Naive B cell (primary cell): ENCODE results near the gene CEACAM21. TPM values are rescaled to one million over a fixed set of nuclear protein-coding genes. Genes with fewer than 3 reads are reported as not detected.
A peak's percentile ranks its signal among the peaks of the same experiment; 100 is the strongest.
"Not testable (repeated sequence)": the region's sequence is repeated elsewhere in the genome, so short reads cannot be mapped to it uniquely, and the experiment has no call there.

Experiments used
- ATAC-seq, 2 donors: fragments of 150-1000 bp; cut with Tn5 transposase; 2 replicates each; pipeline ENCODE4 v1.10.0; 2021; ENCODE audit warnings: low read depth in 2 of 2, mild to moderate bottlenecking in 2 of 2, moderate library complexity in 2 of 2
- DNase-seq: peaks from one replicate; pipeline ENCODE4 v3.0.0; 2022
- H3K27ac Mint-ChIP-seq, 6 donors: one replicate each; pipeline ENCODE4 v1.8.0; 2020 to 2022; ENCODE audit warnings: mild to moderate bottlenecking in 6 of 6, mixed read lengths in 6 of 6, moderate library complexity in 5 of 6, inconsistent platforms in 2 of 6
- H3K27me3 Mint-ChIP-seq, 3 donors: one replicate each; pipeline ENCODE4 v1.8.0; 2021 to 2022; ENCODE audit warnings: mixed read lengths in 3 of 3, mild to moderate bottlenecking in 1 of 3
- H3K36me3 Mint-ChIP-seq, 2 donors: one replicate each; pipeline ENCODE4 v1.8.0; 2020 to 2022; ENCODE audit warnings: mixed read lengths in 2 of 2, inconsistent platforms in 1 of 2, mild to moderate bottlenecking in 1 of 2
- H3K4me1 Mint-ChIP-seq, 3 donors: one replicate each; pipeline ENCODE4 v1.8.0; 2020 to 2022; ENCODE audit warnings: mixed read lengths in 3 of 3, inconsistent platforms in 1 of 3, mild to moderate bottlenecking in 1 of 3, moderate library complexity in 1 of 3
- H3K4me3 Mint-ChIP-seq, 8 donors: one replicate each; pipeline ENCODE4 v1.8.0; 2020 to 2022; ENCODE audit warnings: mild to moderate bottlenecking in 8 of 8, mixed read lengths in 8 of 8, moderate library complexity in 8 of 8, inconsistent platforms in 2 of 8
- H3K9me3 Mint-ChIP-seq, 7 donors: one replicate each; pipeline ENCODE4 v1.8.0; 2020 to 2022; ENCODE audit warnings: mixed read lengths in 7 of 7, mild to moderate bottlenecking in 5 of 7, inconsistent platforms in 2 of 7, moderate library complexity in 1 of 7
- polyA plus RNA-seq, 6 donors: library from polyadenylated mRNA; unstranded; fragments of 300-500 nt; fragmentation: Illumina TruSeq; gene quantifications; one replicate each; pipeline ENCODE4 v1.2.3, GENCODE V29; 2021; ENCODE audit warnings: low read depth in 6 of 6

Gene CEACAM21
- polyA plus RNA-seq, 6 donors from 2014 or later, result 7.1 to 57.2 (median 20.0) TPM

DNA sequence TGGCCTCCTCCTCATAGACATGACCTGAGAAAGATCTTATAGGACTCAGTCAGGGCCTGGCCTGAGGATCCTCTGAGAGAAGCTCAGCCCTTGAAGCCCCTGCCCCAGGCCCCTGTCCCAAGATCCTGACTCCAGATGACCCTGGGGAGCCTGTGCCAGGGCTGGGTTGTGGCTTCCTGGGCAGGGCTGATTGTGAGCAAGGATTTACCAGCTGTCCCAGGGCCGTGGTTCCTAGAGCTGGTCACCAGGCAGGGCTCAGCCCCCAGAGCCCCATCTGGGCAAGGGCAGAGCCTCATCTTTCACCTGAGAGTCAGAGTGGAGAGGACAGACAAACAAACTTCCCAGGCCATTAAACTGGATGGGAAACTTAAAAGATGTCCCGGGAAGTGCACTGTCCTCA is 1.9 kb downstream of the CEACAM21 start:
- Mint-ChIP-seq H3K4me3 (peak overlapping the region in 3 of 8 donors; percentile 25 to 36 (median 26)), H3K27ac (peak overlapping the region in 2 of 6 donors; percentile 14 to 31), H3K27me3 (no peaks in the 10 kb centered on the region), H3K9me3 (peaks cover 0 to 23% (median 13%) of the 10 kb centered on the region in 7 donors), H3K36me3 (peaks cover 26 to 28% of the 10 kb centered on the region in 2 donors), H3K4me1 (peaks cover 22 to 39% (median 28%) of the 10 kb centered on the region in 3 donors)
- DNase-seq (no peak), ATAC-seq (no peak)

DNA sequence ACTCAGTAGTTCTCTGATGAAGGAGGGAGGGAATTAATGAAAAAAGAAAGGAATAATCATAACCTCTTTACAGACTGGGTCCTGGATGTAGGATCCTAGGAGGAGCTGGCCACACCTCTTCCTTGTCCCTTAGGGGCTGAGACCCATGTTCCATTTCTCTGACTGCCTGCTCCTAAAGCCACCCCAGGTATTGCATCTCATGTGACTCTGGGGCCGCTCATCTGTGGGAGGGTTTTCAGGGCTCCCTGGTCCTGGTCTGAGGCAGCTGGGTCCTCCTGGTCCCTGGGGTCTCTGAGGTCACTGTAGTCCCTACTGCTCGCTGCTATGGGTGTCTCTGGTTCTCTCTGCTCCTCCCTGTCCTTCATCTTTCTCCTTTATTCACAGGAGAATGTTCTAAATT is 2.9 kb downstream of the CEACAM21 start:
- no peak for ATAC-seq
- Mint-ChIP-seq H3K4me1 (peaks cover 22 to 39% (median 28%) of the 10 kb centered on the region in 3 donors), H3K36me3 (peaks cover 36 to 39% of the 10 kb centered on the region in 2 donors), H3K27me3 (no peaks in the 10 kb centered on the region), H3K27ac (peak overlapping the region in 2 of 6 donors; percentile 11 to 80), H3K4me3 (peak overlapping the region in 2 of 8 donors; percentile 32 to 45), H3K9me3 (peaks cover 0 to 30% (median 14%) of the 10 kb centered on the region in 7 donors)
- no peak for DNase-seq

DNA sequence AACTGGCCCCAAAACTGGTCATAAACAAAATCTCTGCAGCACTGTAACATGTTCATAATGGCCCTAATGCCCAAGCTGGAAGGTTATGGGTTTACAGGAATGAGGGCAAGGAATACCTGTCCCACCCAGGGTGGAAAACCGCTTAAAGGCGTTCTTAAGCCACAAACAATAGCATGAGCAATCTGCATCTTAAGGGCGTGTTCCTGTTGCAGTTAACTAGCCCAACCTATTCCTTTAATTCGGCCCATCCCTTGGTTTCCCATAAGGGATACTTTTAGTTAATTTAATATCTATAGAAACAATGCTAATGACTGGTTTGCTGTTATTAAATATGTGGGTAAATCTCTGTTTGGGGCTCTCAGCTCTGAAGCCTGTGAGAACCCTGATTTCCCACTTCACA is 5.1 kb downstream of the CEACAM21 start:
- not testable (repeated sequence) for H3K27ac Mint-ChIP-seq

DNA sequence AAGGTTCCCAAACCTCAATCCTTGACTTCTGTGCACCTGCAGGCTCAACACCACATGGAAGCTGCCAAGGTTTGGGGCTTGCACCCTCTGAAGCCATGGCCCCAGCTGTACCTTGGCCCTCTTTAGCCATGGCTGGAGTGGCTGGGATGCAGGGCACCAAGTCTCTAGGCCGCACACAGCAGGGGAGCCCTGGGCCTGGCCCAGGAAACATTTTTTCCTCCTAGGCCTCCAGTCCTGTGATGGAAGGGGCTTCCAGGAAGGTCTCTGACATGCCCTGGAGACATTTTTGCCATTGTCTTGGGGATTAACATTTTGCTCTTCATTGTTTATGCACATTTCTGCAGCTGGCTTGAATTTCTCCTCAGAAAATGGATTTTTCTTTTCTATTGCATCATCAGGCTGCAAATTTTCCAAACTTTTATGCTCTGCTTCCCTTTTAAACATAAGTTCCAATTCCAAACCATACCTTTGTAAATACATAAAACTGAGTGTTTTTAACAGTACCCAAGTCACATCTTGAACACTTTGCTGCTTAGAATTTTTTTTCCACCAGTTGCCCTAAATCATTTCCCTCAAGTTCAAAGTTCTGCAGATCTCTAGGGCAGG is 6.7 kb downstream of the CEACAM21 start:
- H3K4me3 Mint-ChIP-seq, ATAC-seq, H3K27me3 Mint-ChIP-seq, DNase-seq: not testable (repeated sequence)
- Mint-ChIP-seq H3K4me1 (peaks cover 0 to 13% (median 4%) of the 10 kb centered on the region in 3 donors), H3K9me3 (peaks cover 0 to 30% (median 14%) of the 10 kb centered on the region in 7 donors), H3K27ac (peak overlapping the region in 1 of 6 donors; percentile 49), H3K36me3 (peaks cover 36 to 61% of the 10 kb centered on the region in 2 donors)

More for the DNA sequence above, 5.1 kb downstream of the CEACAM21 start:
- not testable (repeated sequence) for H3K4me3 Mint-ChIP-seq, DNase-seq, ATAC-seq, H3K27me3 Mint-ChIP-seq
- Mint-ChIP-seq H3K9me3 (peaks cover 0 to 30% (median 14%) of the 10 kb centered on the region in 7 donors), H3K36me3 (peaks cover 36 to 61% of the 10 kb centered on the region in 2 donors), H3K4me1 (peaks cover 13 to 29% (median 20%) of the 10 kb centered on the region in 3 donors)

DNA sequence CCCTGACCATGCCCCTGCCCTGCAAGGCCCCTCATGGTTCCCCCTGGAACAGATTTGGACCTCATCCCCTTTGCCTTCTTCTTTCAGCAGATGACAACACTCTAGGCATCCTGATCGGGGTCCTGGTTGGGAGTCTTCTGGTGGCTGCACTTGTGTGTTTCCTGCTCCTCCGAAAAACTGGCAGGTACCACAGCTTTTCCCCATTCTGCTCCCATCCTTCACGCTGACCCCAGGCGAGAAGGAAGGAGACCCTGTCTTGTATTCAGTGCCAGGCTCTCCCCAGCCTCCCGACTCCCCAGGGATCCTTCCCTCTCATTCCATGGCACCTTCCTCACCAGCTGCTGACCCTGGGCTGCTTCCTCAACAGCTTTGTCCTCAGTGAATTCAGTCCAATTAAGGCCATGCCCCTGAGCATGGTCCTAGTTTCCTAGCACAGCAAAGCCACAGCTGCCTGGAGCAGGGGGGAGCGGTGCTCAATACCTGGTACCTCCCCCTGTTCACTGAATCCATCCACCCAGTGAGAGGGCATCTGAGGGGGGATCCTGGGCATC is 8.4 kb downstream of the CEACAM21 start:
- Mint-ChIP-seq H3K27me3 (no peaks in the 10 kb centered on the region), H3K9me3 (peaks cover 0 to 30% (median 14%) of the 10 kb centered on the region in 7 donors), H3K36me3 (peaks cover 42 to 78% of the 10 kb centered on the region in 2 donors), H3K4me1 (peaks cover 0 to 1% (median under 1%) of the 10 kb centered on the region in 3 donors), H3K4me3 (peak overlapping the region in 1 of 8 donors; percentile 64), H3K27ac (no peak overlapping the region)
- ATAC-seq, result no peak
- no peak for DNase-seq

DNA sequence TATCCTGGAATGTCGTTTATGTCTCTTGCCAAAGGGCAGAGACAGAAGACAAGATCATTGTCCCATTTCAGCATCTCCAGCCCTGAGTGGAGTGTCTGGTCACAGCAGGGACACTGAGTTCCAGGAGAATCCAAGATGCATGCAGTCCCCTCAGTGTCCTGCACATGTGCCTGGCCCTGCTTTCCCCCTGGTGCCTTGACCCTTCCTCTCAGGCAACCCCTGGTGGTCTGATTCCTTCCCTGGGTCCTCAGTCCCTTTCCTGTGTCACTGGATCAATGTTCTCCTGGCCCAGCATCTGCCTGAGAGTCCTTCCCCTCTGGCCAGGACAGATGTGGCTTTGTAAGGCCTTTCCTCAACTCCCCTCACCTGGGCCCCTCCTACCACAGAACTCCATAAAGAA is 9.0 kb downstream of the CEACAM21 start:
- H3K4me1 Mint-ChIP-seq, result peaks cover 0 to 5% (median 0%) of the 10 kb centered on the region in 3 donors
- H3K9me3 Mint-ChIP-seq, result peaks cover 0 to 30% (median 14%) of the 10 kb centered on the region in 7 donors
- H3K27ac Mint-ChIP-seq, result peak overlapping the region in 1 of 6 donors; percentile 20
- peaks cover 42 to 80% of the 10 kb centered on the region in 2 donors for H3K36me3 Mint-ChIP-seq
- ATAC-seq (no peak), DNase-seq (no peak)
- H3K4me3 Mint-ChIP-seq, result no peak overlapping the region
- no peaks in the 10 kb centered on the region for H3K27me3 Mint-ChIP-seq

DNA sequence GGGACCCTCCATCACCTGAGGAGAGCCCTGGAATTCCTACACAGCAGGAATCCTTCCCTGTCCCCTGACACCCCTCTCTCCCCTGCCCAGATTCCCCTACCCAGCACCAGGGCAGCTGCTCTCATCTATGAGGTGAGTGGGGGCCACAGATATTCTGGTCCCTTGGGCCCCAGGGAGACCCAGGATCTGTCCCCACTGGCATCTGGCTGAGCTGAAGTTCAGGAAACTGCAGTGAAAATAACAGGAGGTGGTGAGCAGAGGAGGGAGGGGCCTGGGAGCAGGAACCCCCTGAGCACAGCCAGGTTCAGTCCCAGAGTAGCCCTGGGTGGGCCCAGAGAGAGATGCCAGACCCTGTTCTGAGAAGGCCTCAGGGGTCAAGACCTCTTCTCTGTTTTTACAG is 10.1 kb downstream of the CEACAM21 start:
- no peak overlapping the region for H3K27ac Mint-ChIP-seq
- H3K9me3 Mint-ChIP-seq, result peaks cover 0 to 23% (median 14%) of the 10 kb centered on the region in 7 donors

DNA sequence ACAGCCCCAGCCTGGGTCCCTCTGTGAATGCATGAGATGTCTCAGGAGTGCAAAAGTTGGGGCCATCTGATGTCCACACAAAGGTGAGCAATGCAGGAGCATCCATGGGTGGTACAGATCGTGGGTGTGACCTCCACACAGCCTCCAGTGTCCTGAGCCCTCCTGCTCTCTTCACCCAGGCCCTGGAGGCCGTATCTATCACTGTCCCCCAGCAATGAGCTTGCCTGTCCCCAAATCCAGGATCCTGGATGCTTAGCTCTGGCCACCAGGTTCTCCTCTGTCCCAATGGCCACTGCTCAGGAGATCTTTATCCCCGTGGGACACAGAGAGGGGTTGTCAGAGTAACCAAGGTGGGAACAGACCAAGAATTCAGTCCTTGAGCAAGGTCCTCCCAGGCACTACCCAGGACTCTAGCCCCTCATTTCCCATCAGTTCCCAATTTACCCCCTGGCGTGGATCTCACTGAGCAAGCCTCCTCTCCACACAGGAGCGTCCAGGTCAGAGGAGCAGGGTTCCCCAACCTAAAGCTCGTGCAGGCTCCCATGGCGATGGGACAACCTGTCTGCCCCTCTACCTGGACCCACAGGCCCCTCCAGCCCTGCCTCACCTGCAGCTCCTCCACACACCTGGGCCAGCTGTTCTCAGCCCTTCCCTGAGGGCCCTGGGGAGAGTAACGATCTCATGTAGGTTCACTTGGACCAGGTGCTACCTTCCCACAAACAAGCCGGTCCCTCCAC is 11.3 kb downstream of the CEACAM21 start:
- H3K4me3 Mint-ChIP-seq, result no peak overlapping the region
- H3K27ac Mint-ChIP-seq, result no peak overlapping the region
- H3K36me3 Mint-ChIP-seq, result peaks cover 21 to 59% of the 10 kb centered on the region in 2 donors

More for the DNA sequence above, 10.1 kb downstream of the CEACAM21 start:
- peaks cover 33 to 71% of the 10 kb centered on the region in 2 donors for H3K36me3 Mint-ChIP-seq
- no peaks in the 10 kb centered on the region for H3K27me3 Mint-ChIP-seq
- H3K4me3 Mint-ChIP-seq, result peak overlapping the region in 1 of 8 donors; percentile 64
- DNase-seq (no peak), ATAC-seq (no peak)
- peaks cover 0 to 5% (median 0%) of the 10 kb centered on the region in 3 donors for H3K4me1 Mint-ChIP-seq

DNA sequence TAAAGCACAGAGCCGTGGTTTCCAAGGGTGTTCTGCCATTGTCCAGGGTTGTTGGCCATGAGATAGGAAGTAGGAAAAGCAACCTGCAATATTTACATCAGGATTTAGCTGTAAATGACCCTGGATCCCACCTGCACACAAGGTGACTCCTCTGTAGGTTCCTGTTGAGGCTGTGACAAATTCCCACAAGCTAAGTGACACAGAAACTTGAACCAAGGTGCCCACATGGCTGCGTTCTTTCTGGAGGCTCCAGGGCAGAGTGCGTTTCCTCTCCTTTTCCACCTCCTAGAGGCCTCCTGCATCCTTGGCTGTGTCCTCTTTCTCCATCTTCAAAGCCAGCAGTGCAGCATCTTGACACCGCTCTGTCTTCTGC is 11.9 kb downstream of the CEACAM21 start:
- DNase-seq, result no peak
- no peak overlapping the region for H3K4me3 Mint-ChIP-seq
- peaks cover 0 to 7% (median 2%) of the 10 kb centered on the region in 7 donors for H3K9me3 Mint-ChIP-seq
- H3K27me3 Mint-ChIP-seq, result peaks cover 0 to 14% (median 0%) of the 10 kb centered on the region in 3 donors
- H3K36me3 Mint-ChIP-seq, result peaks cover 17 to 54% of the 10 kb centered on the region in 2 donors
- H3K27ac Mint-ChIP-seq, result peak overlapping the region in 1 of 6 donors; percentile 79
- ATAC-seq, result no peak
- peaks cover 0 to 8% (median 0%) of the 10 kb centered on the region in 3 donors for H3K4me1 Mint-ChIP-seq

More for the DNA sequence above, 11.3 kb downstream of the CEACAM21 start:
- Mint-ChIP-seq H3K9me3 (peaks cover 0 to 11% (median 4%) of the 10 kb centered on the region in 7 donors), H3K4me1 (peaks cover 0 to 6% (median 0%) of the 10 kb centered on the region in 3 donors), H3K27me3 (peaks cover 0 to 8% (median 0%) of the 10 kb centered on the region in 3 donors)
- ATAC-seq, result no peak
- no peak for DNase-seq

DNA sequence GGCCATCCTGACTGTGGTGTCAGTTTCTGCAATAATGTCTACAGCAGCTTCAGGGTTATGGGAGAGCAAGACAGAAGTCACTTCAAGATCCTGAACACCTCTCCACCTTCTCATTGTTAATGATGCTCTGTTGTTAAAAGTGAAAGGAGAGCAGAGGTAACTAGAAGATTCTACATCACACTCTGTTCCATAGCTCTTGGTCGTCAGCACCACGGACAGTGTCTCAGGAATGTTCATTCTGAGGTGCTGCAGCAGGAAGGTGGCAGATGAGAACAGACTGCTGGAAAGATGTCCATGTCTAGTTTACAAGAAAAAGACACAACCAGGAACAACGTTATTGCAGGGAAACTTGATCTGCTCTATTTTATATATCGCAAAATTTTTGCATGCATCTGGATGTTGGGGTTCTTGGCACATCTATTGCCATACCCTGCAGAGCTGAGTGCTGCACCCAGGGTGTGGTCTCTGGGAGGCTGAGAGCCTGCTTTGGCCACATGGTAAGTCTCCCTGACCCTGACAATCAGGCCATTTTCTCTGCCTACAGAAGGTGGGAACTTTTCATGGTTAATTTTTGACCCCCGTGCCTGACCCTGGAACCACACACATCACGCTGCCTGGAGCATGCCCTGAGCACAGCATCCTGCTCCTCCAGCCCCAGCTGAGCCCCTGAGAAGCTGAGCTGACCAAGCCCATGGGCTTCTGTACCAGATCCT is 12.7 kb downstream of the CEACAM21 start:
- Mint-ChIP-seq H3K9me3 (no peaks in the 10 kb centered on the region), H3K27ac (no peak overlapping the region), H3K4me1 (peaks cover 0 to 8% (median 0%) of the 10 kb centered on the region in 3 donors), H3K36me3 (peaks cover 9 to 45% of the 10 kb centered on the region in 2 donors), H3K4me3 (no peak overlapping the region), H3K27me3 (peaks cover 0 to 19% (median 4%) of the 10 kb centered on the region in 3 donors)
- ATAC-seq, result no peak
- DNase-seq, result no peak

DNA sequence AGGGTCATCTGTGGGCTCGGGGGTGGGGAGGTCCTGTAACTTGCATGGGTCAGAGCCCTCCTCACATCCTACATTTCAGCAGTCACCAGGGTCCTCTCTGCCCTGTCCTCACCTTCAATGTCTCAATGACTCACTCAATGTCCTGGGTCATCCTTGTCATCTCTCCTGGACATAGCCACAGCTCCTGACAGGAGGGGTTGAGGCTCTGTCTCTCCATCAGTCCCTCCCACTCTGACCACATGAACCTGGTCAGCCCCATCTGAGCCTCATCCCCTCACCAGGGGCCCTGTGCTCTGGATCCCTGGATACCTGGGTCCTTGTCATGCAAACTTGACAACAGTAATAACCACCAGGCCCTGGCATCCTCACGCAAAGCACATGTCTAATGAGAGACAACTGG is 13.4 kb downstream of the CEACAM21 start:
- Mint-ChIP-seq H3K36me3 (peaks cover 6 to 38% of the 10 kb centered on the region in 2 donors), H3K27me3 (peaks cover 0 to 21% (median 4%) of the 10 kb centered on the region in 3 donors), H3K27ac (no peak overlapping the region), H3K9me3 (no peaks in the 10 kb centered on the region), H3K4me3 (no peak overlapping the region), H3K4me1 (peaks cover 0 to 8% (median 0%) of the 10 kb centered on the region in 3 donors)
- no peak for DNase-seq
- ATAC-seq, result no peak

DNA sequence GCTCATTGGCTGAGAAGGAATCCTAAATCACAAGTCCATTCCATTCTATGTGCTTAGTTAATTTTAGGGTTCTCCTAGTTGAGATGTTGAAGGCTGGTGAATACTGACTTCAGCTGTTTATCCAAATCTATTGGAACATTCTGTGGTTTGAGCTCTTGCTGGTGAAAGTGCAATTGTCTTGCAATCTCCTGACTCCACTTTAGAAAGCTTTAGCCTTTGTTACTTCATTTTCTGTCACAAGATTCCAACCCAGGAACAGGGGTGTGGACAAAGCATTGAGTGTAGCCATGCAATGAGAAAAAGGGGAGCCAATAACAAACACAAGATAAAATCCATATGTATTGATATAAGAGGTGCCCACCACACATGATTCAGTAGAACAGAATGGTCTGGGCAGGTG is 15.0 kb downstream of the CEACAM21 start:
- H3K4me1 Mint-ChIP-seq, result peaks cover 5 to 14% (median 8%) of the 10 kb centered on the region in 3 donors
- ATAC-seq, result no peak
- H3K4me3 Mint-ChIP-seq, result no peak overlapping the region
- no peak overlapping the region for H3K27ac Mint-ChIP-seq
- H3K36me3 Mint-ChIP-seq, result peaks cover 6 to 23% of the 10 kb centered on the region in 2 donors
- no peak for DNase-seq
- no peaks in the 10 kb centered on the region for H3K9me3 Mint-ChIP-seq
- peaks cover 0 to 23% (median 12%) of the 10 kb centered on the region in 3 donors for H3K27me3 Mint-ChIP-seq
